Keratinocyte (primary cell): ENCODE data around the gene ARID1B. TPM values are rescaled to one million over a fixed set of nuclear protein-coding genes. Genes with fewer than 3 reads are reported as not detected.
A peak's percentile ranks its signal among the peaks of the same experiment; 100 is the strongest.

ENCODE experiments used
- DNase-seq: peaks from one replicate; pipeline ENCODE4 v3.0.0-alpha.2; 2011; ENCODE audit warnings: low read depth, missing footprints, low spot score
- FAIRE-seq: peaks from 2 replicates; lab custom pipeline; 2011; peaks lifted over from hg19 to GRCh38; lab: Jason Lieb, UNC
- H2AFZ ChIP-seq: 2 replicates; pipeline ENCODE4 v1.6.0; 2012; ENCODE audit warnings: low read length, control low read depth, inconsistent platforms; ENCODE audit not compliant: control insufficient read depth
- H3K27ac ChIP-seq: 2 replicates; pipeline ENCODE4 v1.5.1; 2011; ENCODE audit warnings: low read length; ENCODE audit not compliant: control insufficient read depth, insufficient read depth
- H3K27me3 ChIP-seq: 3 replicates; pipeline ENCODE4 v1.6.0; 2011; ENCODE audit warnings: low read length; ENCODE audit not compliant: control insufficient read depth, insufficient read depth; ENCODE audit errors: extremely low read depth
- H3K36me3 ChIP-seq, 2 experiments: 2 replicates in 1 of 2; 3 replicates in 1 of 2; pipeline ENCODE4 v1.5.1; 2011; ENCODE audit warnings: low read length in 2 of 2, mild to moderate bottlenecking in 1 of 2; ENCODE audit not compliant: control insufficient read depth in 2 of 2, insufficient read depth in 2 of 2; ENCODE audit errors: extremely low read depth in 1 of 2
- H3K4me1 ChIP-seq: 3 replicates; pipeline ENCODE4 v1.5.1; 2011; ENCODE audit warnings: low read length; ENCODE audit not compliant: control insufficient read depth, insufficient read depth; ENCODE audit errors: extremely low read depth
- H3K4me2 ChIP-seq: 3 replicates; pipeline ENCODE4 v1.6.0; 2011; ENCODE audit warnings: low read depth, low read length; ENCODE audit not compliant: control insufficient read depth, insufficient read depth; ENCODE audit errors: extremely low read depth
- H3K4me3 ChIP-seq, 3 experiments: fragments of 200-600 bp in 1 of 3; sonication (generic) in 1 of 3; 2 replicates in 2 of 3; 3 replicates in 1 of 3; pipeline ENCODE4 v1.5.1; 2011 to 2016; ENCODE audit warnings: low read length in 3 of 3, mild to moderate bottlenecking in 3 of 3, control low read depth in 2 of 3, inconsistent platforms in 1 of 3, low read depth in 1 of 3, mixed read lengths in 1 of 3, mixed run types in 1 of 3, moderate library complexity in 1 of 3; ENCODE audit not compliant: control insufficient read depth in 2 of 3, insufficient read depth in 2 of 3; ENCODE audit errors: extremely low read depth in 1 of 3
- H3K79me2 ChIP-seq: 2 replicates; pipeline ENCODE4 v1.6.0; 2012; ENCODE audit warnings: low read length; ENCODE audit not compliant: control insufficient read depth, insufficient read depth
- H3K9ac ChIP-seq: 3 replicates; pipeline ENCODE4 v1.6.0; 2011; ENCODE audit warnings: low read length; ENCODE audit not compliant: control insufficient read depth, insufficient read depth; ENCODE audit errors: extremely low read depth
- H3K9me1 ChIP-seq: 3 replicates; pipeline ENCODE4 v1.6.0; 2011; ENCODE audit warnings: low read length; ENCODE audit not compliant: control insufficient read depth, insufficient read depth; ENCODE audit errors: extremely low read depth
- H3K9me3 ChIP-seq: 2 replicates; pipeline ENCODE4 v1.5.1; 2012; ENCODE audit warnings: low read depth, low read length; ENCODE audit not compliant: control insufficient read depth
- H4K20me1 ChIP-seq: 3 replicates; pipeline ENCODE4 v1.6.0; 2011; ENCODE audit warnings: low read length; ENCODE audit not compliant: control insufficient read depth, insufficient read depth; ENCODE audit errors: extremely low read depth
- CTCF ChIP-seq, 3 experiments: IDR thresholded peaks in 1 of 3; conservative IDR thresholded peaks in 1 of 3; optimal IDR thresholded peaks in 1 of 3; 2 replicates in 2 of 3; 3 replicates in 1 of 3; pipeline versions ENCODE3 to v1.5.1; 2011; ENCODE audit warnings: low read length in 3 of 3, mild to moderate bottlenecking in 3 of 3, moderate library complexity in 2 of 3, control low read depth in 1 of 3, inconsistent platforms in 1 of 3; ENCODE audit not compliant: insufficient read depth in 2 of 3; ENCODE audit errors: extremely low read depth in 1 of 3
- EZH2 ChIP-seq: IDR thresholded peaks from one replicate; pipeline ENCODE4 v1.6.1; 2012; ENCODE audit warnings: inconsistent platforms, mild to moderate bottlenecking, low read length, moderate library complexity
- dilution Hi-C: fragments of 300-500 bp; cut with MboI; formaldehyde crosslinking; loops from one replicate; pipeline ENCODE4 v1.7.0; 2020; ENCODE audit warnings: low sequenced_read_pairs; ENCODE audit not compliant: extremely low pct_ligation_motif_present
- polyA plus RNA-seq, 5 experiments: library from polyadenylated mRNA; depleted of rRNA in 3 of 5; stranded (reverse) in 3 of 5; stranded (forward) in 1 of 5; unstranded in 1 of 5; fragments of >200 nt; gene quantifications; 1 replicate in 1 of 5; 2 replicates in 3 of 5; 3 replicates in 1 of 5; pipeline versions ENCODE4 v1.2.1 to v1.2.3, GENCODE V29; 2011 to 2012; ENCODE audit warnings: missing spikeins in 2 of 5, low read depth in 1 of 5, low replicate concordance in 1 of 5

The ARID1B gene
- polyA plus RNA-seq, 1 donor (not counting 4 experiments of a cell fraction or from before 2014, with no cell fraction given) = 14.9 TPM

- no peak overlapping the region for H3K9ac ChIP-seq
- no peaks in the 10 kb centered on the region for H3K9me1 ChIP-seq
- H3K4me1 ChIP-seq = peaks cover 17% of the 10 kb centered on the region
- DNase-seq = no peak
- H3K36me3 ChIP-seq = no peaks in the 10 kb centered on the region
- H3K27me3 ChIP-seq = no peaks in the 10 kb centered on the region
- no peaks in the 10 kb centered on the region for H4K20me1 ChIP-seq
- no peaks in the 10 kb centered on the region for H3K9me3 ChIP-seq
- no peak overlapping the region for H3K27ac ChIP-seq
- H3K79me2 ChIP-seq = peaks cover 11% of the 10 kb centered on the region
- no peak overlapping the region for H3K4me3 ChIP-seq
- H2AFZ ChIP-seq = no peak overlapping the region
- dilution Hi-C loops = no loop called here
- no peak for FAIRE-seq
- H3K4me2 ChIP-seq = peak overlapping the region; percentile 35
- no peak for TF ChIP-seq CTCF (optimal IDR thresholded peaks at IDR 0.05 in 1 of 3, IDR thresholded peaks at IDR 0.05 in 1 of 3, conservative IDR thresholded peaks at IDR 0.05 in 1 of 3; ENCODE audit: extremely low read depth in 1 of 3, insufficient read depth in 2 of 3, low read length in 3 of 3)
- TF ChIP-seq EZH2 = no peak
These were observed 156.9 kb downstream of the ARID1B start for GRCh38 chr6:156934069-156934460.

GRCh38 chr6:156935000-156935399 lies 157.8 kb downstream of the ARID1B start:
- H3K27me3 ChIP-seq = no peaks in the 10 kb centered on the region
- peaks cover 17% of the 10 kb centered on the region for H3K4me1 ChIP-seq
- no peak overlapping the region for H2AFZ ChIP-seq
- TF ChIP-seq EZH2 = no peak
- TF ChIP-seq CTCF (optimal IDR thresholded peaks at IDR 0.05 in 1 of 3, IDR thresholded peaks at IDR 0.05 in 1 of 3, conservative IDR thresholded peaks at IDR 0.05 in 1 of 3; ENCODE audit: extremely low read depth in 1 of 3, insufficient read depth in 2 of 3, low read length in 3 of 3) = no peak
- FAIRE-seq (no peak), DNase-seq (no peak)
- H3K79me2 ChIP-seq = peaks cover 13% of the 10 kb centered on the region
- no peak overlapping the region for H3K4me2 ChIP-seq
- no peaks in the 10 kb centered on the region for H3K9me1 ChIP-seq
- H3K27ac ChIP-seq = no peak overlapping the region
- no peak overlapping the region for H3K4me3 ChIP-seq
- no peaks in the 10 kb centered on the region for H3K9me3 ChIP-seq
- no peaks in the 10 kb centered on the region for H3K36me3 ChIP-seq
- dilution Hi-C loops = no loop called here
- no peak overlapping the region for H3K9ac ChIP-seq
- H4K20me1 ChIP-seq = no peaks in the 10 kb centered on the region
